HG02642 (cell line): ENCODE results near the gene CAMK1D.
"Not testable (repeated sequence)": the region's sequence is repeated elsewhere in the genome, so short reads cannot be mapped to it uniquely, and the experiment has no call there.

ENCODE experiments used
- ATAC-seq: cut with Tn5 transposase; IDR thresholded peaks from one replicate; pipeline ENCODE4 v1.9.1; 2021; ENCODE audit warnings: mild to moderate bottlenecking; ENCODE audit not compliant: unreplicated experiment, poor library complexity

CAMK1D gene

DNA sequence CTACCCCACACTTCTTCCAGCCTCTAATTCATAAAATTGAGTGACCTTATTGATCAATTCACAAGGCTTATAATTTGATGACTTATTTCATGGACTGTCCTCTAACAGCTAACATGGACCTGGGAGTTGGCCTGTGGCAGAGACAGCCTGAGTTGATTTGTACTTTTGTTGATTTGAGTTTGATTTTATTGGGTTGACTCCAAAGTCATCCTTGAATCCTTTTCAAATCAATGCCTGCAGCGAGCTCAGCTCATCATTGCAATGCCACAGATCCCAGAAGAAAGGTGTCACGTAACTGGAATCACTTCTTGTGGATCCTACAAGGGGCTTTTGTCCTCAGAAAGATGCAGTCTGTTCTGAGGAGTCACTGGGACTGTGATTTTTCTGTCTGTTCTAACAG lies 138.0 kb downstream of the CAMK1D start:
- ATAC-seq = no peak

DNA sequence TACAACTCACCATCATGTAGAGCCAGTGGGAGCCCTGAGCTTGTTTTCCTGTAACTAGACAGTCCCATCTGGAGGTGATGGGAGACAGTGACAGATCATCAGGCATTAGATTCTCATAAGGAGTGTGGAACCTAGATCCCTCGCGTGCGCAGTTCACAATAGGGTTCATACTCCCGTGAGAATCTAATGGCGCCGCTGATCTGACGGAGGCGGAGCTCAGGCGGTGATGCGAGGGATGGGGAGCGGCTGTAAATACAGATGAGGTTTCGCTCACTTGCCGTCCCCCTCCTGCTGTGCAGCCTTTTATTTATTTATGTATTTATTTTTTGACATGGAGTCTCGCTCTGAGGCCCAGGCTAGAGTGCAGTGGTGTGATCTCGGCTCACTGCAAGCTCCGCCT lies 139.3 kb downstream of the CAMK1D start:
- ATAC-seq = no peak

DNA sequence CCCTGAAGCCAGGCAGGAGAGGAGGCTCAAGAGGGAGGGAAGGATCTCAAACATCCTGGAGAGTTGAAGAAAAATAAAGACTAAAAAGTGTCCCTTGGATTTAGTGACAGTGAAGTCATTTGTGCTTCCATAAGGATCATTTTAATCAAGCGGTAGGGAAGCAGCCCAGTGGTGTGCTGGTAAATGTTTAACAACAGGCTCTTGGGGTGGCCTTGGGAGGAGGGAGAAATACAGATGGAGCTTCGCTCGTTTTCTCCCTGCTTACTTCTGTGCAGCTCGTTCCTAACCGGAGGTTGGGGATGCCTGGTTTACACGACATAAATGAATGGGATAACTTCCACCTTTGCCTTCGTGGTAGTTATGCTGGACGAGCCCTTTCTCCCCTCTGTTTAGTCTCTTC lies 140.0 kb downstream of the CAMK1D start:
- ATAC-seq = no peak

DNA sequence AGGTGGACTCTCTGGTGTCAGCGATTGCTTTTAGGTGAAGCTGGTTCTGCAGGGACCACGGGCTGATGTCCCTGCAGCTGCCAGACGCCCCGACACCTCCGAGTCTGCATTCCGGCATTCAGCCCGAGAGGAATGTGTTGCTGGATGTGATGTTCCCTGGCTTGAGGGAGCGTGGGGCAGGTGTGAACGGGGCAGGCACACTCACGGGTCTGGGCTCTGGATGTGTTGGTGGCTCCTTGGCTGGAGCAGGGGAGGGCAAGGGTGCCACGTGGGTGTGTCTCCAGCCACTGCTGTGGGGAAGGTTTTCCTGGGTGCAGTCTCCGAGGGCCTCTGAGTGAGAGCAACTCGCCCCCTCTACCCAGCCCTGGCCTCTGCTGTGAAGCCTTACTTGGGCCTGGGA lies 140.5 kb downstream of the CAMK1D start:
- no peak for ATAC-seq

DNA sequence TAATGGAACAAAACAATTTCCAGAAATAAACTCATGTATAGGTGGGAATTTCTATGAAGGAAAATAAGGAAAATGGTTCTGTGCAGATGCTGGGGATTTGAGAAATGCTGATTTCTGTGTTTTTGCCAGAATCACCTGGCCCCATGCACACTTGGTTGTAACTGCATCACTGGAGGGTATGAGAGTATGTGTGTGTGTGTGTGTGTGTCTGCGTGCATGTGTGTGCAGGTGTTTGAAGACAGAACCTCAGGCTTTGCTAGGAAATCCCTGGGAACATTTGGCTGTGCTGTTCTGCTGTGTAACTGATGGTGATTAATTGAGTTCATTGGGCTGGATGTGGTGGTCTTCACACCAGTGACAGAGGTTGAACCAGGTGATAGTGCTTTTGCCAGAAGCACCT lies 141.6 kb downstream of the CAMK1D start:
- no peak for ATAC-seq

DNA sequence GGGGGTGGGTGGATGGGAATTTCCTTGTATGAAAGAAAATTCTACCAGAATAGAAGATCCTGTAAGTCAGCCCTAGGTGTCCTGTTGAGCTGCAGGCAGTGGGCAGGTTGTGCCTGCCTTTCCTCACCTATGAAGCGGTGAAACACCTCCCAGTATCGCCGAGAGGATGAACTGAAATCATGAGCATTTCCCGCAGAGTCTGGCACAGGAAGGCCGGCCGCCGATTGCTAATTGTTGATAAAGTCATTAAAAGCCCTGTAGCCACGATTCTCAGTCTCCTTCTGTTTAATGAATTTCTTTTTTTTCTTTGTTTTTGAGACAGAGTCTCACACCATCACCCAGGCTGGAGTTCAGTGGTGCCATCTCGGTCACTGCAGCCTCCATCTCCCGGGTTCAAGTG lies 142.1 kb downstream of the CAMK1D start:
- no peak for ATAC-seq

DNA sequence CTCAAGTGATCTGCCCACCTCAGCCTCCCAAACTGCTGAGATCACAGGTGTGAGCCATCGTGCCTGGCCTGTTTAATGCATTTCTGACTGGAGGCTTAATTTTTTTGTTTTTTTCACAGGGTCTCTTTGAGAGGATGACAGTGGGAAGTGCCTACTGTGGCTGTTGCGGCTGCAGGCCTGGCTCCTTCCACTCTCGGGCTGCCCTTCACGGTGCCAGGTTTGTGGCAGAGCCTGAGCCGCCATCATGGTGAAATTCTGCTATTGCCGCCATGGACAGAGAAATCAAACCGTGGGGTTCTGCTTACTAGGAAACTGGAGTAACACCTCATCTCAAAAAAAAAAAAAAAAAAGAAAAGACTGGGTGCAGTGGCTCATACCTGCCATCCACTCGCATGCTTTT lies 142.7 kb downstream of the CAMK1D start:
- ATAC-seq = no peak

DNA sequence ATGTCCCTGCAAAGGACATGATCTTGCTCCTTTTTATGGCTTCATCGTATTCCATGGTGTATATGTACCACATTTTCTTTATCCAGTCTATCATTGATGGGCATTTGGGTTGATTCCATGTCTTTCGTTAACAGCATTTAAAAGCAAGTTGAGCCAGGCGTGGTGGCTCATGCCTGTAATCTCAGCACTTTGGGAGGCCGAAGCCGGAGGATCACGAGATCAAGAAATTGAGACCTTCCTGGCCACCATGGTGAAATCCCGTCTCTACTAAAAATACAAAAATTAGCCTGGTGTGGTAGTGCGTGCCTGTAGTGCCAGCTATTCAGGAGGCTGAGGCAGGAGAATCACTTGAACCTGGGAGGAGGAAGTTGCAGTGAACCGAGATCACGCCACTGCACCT lies 147.7 kb downstream of the CAMK1D start:
- not testable (repeated sequence) for ATAC-seq

DNA sequence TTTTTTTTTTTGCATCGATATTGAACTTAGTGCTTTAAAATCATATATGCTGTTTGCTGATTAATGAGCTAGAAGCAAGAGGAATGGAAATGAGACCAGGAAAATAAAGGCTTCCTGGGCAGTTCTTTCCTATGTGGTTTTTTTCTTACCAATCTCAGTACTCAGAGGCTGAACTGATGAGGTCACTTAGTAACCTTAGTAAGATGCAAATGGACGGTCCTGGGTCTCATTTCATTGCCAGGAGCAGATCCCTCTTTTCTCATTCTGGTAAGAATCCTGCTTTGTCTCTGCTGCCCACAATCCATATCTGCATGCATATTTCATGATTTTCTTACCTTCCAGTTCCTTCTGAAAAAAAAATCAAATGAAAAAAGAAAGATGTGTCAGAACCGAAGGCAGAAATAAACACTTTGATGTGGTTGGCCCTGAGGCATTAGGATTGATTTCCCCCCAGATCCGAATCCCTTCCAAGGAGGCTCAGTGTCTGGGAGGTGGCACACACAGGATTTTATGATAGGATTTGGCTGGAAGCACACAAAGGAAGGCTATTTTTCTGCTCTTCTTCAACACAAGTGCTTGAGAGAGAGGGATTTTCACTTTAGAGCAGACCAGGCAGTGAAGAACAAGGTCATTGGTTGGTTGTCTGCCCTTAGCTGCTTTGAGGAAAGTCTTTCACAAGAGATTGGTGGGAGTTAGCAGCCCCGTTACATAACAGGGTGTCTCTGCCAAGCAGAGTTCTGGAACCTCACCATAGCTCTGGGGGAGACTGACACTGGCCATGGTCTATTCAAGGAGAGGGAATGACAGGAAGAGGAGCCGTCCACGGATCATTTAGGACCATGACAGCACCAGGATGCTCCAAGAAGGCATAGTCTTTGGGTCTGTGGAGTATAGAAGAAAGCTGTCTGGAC lies 150.0 kb downstream of the CAMK1D start:
- no peak for ATAC-seq

DNA sequence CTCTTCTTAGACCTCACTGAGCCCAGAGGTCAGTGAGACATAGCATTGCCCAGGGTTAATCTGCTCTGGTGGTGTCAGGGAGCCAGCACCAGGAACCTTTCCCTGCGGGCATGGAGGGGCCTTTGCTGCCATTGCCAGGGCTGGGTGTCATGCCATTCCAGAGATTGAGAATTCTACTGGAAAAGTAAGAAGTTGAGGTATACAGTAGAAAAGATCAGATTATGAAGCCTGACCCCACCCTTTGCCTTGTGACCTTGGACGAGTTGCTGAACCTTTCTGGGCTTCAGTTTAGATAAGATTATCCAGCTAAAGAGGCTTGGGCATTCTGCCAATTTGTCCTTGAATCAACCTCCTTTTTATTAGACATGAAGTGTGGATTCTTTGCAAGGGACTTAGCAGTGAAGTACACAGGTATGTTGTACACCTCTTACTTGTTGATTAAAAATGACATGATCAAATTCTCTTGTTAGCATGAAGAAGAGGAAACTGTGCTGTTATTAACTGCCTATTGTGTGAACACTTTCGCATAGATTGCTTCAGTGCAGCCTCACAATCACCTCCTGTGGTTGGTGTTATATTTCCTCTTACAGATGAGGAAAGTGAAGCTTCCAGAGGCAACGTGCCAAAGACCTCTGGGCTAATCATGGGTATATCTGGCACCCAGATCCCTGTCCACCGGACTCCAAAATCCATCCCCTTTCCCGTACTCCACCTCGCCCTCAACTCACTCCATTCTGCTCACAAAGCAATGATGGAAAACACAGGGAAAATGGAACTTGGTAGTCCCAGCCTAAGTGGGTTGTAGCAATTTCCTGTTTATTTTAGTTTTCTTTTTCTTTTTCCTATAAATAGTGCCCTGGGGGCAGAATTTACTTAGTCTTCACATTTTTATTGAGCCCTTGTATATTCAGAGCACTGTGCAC lies 151.3 kb downstream of the CAMK1D start:
- ATAC-seq = no peak

DNA sequence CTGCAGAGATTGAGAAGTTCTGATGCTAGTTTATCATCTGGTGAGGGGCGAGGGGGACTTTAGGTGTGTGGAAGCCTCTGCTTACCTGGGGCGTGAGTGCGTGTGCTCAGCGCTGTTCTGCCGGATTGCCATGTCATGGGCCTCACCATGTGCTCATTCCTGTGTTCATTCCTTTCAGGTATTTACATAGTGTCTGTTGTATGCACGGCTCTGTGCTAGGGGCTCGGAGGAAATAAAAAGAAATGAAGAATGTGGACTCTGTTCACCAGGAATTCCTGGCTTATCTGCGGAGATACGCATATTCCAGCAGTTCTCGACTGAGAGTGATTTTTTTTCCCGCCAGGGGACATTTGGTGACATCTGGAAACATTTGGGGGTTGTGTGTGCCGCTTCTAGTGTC lies 152.0 kb downstream of the CAMK1D start:
- no peak for ATAC-seq

DNA sequence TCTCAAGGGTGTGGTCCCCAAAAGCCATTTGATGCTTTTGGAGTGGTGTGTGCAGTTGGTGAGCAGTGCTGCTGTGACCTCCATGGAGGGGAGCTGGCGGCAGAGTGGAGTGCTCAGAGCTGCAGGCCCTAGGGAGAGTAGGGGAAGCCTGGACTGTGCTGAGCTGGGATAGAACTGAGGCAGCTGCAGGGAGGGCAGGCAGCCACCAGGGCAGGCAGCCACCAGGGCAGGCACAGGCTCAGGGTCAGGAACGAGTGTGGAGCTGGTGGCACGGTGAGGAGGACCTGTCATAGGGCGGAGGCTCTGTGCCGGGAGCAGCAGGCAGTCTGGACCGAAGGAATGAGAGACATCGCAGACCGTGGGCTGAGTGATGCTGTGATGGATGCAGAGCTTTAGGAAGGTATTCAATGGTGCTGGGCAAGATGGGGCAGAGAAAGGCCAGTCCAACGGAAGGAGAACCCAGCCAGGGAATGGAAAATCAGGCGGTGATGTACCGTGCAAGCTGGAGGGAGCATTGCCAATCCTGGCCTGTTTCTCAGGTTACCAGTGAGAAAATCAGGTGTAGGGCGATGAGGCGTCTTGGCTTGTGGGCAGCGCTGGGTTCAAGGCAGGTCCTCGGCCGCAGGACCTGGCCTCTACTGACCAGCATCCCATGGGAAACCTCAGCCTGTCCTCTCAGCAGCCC lies 152.6 kb downstream of the CAMK1D start:
- no peak for ATAC-seq

DNA sequence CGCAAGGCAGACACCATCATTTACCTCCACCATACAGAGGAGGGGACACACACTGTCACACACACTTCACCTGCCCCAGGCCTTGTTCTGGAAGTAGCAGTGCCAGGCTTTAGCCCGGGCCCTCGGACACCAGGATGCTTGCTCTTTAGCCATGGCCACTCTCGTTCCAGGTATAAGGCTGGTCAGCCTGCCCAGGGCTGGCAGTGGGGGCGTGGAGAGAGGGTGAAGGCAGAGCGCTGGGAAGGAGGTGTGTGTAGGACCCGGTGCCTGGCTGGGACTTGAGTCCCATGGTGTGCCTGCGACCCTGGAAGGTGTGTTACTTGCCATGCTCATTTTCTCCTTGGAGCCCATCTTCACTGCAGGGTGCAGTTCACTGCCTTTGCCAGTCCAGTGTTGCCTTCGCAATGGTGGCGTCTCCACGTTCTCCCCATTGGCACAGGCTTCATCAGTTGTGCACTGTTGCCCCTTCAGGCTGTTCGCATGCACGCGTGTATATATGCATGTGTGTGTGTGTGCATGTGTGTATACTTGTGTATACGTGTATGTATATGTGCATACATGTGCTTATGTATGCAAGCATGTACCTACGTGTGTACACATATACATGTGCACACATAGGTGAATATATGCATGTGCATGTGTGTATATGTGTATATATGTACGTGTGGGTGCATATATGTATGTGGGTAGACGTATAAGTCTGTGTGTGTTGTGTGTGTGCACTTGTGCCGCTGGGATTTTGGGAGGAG lies 153.4 kb downstream of the CAMK1D start:
- ATAC-seq = no peak

DNA sequence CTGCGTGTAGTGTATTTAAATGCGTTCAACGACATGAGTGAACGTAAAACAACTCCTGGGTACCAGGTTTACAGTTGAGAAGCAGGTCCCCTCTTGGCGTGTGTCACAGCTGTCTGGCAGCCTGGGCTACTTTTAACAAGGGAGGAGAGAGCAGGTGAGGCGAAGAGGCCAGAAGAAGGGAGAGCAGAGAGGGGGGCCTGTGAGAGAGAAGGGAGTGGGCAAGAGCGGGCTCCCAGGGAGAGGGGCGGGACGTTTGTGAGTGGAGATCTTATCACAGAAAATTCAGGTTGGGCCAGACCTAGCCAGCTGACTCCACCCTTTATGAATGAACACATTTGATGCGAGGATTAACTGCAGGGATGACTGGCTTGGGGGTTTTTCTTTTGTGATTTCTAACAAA lies 154.0 kb downstream of the CAMK1D start:
- no peak for ATAC-seq

DNA sequence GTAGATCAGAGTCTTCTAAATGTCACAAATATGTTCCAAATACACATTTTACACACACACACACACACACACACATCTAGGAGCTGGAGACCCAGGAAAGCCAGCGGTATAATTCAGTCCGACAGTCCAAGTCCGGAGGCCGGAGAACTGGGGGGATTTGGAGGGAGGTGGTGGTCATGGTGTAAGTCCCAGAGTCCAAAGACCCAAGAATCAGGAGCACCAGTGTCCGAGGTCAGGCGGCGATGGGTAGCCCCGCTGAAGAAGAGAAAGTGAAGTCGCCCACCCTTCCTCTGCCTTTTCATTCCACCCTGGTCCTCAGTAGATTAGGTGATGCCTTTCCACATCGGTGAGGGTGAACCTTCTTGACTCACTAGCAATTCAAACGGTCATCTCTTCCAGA lies 154.8 kb downstream of the CAMK1D start:
- ATAC-seq = no peak

DNA sequence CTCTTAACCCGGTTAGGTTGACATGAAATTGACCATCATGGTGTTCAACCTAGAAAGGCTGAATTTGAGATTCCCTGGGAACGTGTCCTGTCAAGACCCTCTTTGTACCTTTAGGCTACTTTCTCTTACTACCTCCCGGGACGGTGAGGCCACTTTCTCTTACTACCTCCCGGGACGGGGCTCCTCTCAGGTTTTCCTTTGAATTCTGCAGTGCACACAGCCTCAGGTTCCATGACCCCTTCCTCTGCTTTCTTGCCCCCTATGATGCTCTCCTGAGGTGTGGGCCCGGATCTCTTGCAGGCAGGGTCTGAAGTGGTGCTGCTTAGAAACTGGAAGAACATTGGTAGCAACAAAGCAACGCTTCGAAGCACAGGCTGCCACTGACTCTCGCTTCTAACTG lies 155.3 kb downstream of the CAMK1D start:
- ATAC-seq = no peak

DNA sequence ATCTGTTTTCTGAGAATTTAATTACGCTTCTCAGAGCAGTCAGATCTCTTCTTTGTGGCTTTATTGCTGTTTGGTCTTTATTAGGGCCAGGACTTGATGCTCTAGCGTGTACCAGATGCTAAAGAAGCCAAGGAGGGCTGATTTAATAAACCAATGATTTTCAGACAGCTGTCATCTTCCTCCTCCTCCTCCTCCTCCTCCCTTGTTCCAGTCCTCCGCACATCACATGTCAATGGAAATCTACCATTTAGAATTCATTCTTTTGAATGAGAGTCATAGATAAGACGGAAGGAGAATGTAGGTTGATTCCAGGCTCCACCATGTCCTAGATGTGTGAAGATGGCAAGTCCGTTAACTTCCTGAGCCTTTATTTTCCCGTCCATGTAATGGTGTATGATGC lies 156.3 kb downstream of the CAMK1D start:
- ATAC-seq = no peak

DNA sequence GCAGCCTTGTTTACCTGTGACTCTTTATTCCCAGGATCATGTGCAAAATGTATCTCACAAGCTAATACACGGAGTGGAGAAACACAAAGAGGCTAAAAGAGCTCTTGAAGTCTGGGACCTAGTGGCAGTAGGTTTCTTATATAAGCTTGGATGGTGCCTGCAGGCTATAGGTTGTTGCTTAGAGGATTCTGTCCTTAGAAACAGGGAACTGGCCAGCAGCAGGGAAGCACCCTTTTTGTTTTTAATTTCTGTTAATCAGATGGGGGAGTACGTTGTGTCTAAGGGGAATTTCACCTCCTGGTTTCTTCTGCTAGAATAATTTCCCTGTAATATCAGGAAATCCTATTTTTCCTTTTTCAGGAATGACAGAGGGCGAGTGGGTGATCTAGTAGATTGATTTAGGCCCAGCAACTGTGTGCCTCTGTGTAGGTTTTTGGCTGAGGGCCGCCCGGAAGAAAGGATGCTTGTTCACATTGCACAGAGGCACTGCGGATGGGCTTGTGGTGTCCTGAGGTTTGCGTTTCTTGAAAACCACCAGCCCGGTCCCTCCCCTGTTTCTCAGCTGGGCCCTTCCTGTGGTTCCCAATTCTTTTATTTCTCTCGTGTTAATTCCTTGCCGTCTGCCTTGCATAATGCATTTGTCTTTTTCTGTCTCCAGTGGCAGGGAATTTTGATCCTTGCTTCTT lies 158.0 kb downstream of the CAMK1D start:
- no peak for ATAC-seq

DNA sequence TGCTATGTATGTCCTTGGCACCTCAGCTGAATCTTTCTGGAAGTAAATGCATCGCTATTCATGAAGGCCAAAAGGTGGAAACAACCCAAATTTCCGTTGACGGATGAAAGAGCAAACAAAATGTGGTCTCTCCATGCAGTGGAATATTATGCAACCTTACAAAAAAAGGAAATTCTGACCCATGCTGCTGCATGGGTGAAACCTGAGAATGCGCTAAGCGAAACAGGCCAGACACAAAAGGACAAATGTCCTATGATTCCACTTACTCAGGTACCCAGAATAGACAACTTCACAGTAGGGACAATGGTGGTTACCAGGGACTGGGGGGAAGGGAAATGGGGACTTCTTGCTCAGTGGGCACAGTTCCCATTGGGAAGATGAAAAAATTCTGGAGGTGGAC lies 158.8 kb downstream of the CAMK1D start:
- ATAC-seq = no peak
